Brain microvascular endothelial cell (primary cell): ENCODE results near the gene ACTL6A.

Source experiments
- DNase-seq: peaks from one replicate; pipeline ENCODE4 v3.0.0-alpha.2; 2020
- H3K27ac ChIP-seq: fragments of 250-450 bp; sonication (Bioruptor Pico); 2 replicates; pipeline ENCODE4 v1.5.1; 2020; ENCODE audit warnings: mild to moderate bottlenecking, moderate library complexity
- H3K27me3 ChIP-seq: fragments of 250-450 bp; sonication (Bioruptor Pico); replicated peaks from 2 replicates; pipeline ENCODE4 v1.5.1; 2020; ENCODE audit warnings: mild to moderate bottlenecking
- H3K36me3 ChIP-seq: fragments of 250-450 bp; sonication (Bioruptor Pico); replicated peaks from 2 replicates; pipeline ENCODE4 v1.5.1; 2020; ENCODE audit warnings: mild to moderate bottlenecking
- H3K4me3 ChIP-seq: 2 replicates; pipeline ENCODE4 v1.5.1; 2011; ENCODE audit warnings: low read depth, mild to moderate bottlenecking, control low read depth, low read length, moderate library complexity
- CTCF ChIP-seq: IDR thresholded peaks from 2 replicates; pipeline ENCODE4 v1.5.1; 2011; ENCODE audit warnings: low read depth, mild to moderate bottlenecking, moderate library complexity, low read length, control low read depth, inconsistent platforms; ENCODE audit errors: missing control alignments
- in situ Hi-C: cut with HindIII; loops from 2 replicates; pipeline ENCODE4 v1.10.0; 2017; ENCODE audit warnings: low sequenced_read_pairs, low pct_ligation_motif_present

ACTL6A gene

GRCh38 chr3:179531576-179531975, 31.1 kb upstream of the ACTL6A start:
- Histone ChIP-seq H3K27ac (no peak overlapping the region), H3K27me3 (no peaks in the 10 kb centered on the region), H3K36me3 (no peaks in the 10 kb centered on the region), H3K4me3 (no peak overlapping the region)
- in situ Hi-C loops = no loop called here
- no peak for TF ChIP-seq CTCF
- no peak for DNase-seq

GRCh38 chr3:179533274-179533673, 29.5 kb upstream of the ACTL6A start:
- no peak overlapping the region for H3K27ac ChIP-seq
- H3K27me3 ChIP-seq = no peaks in the 10 kb centered on the region
- H3K36me3 ChIP-seq = no peaks in the 10 kb centered on the region
- TF ChIP-seq CTCF = no peak
- DNase-seq = no peak
- in situ Hi-C loops = no loop called here
- no peak overlapping the region for H3K4me3 ChIP-seq

- DNase-seq = no peak
- Histone ChIP-seq H3K4me3 (no peak overlapping the region), H3K27ac (no peak overlapping the region), H3K27me3 (no peaks in the 10 kb centered on the region), H3K36me3 (no peaks in the 10 kb centered on the region)
- in situ Hi-C loops = no loop called here
- TF ChIP-seq CTCF = no peak
These were observed 26.5 kb upstream of the ACTL6A start for GRCh38 chr3:179536256-179536655.

- DNase-seq = no peak
- in situ Hi-C loops = no loop called here
- H3K4me3 ChIP-seq = no peak overlapping the region
- H3K27ac ChIP-seq = no peak overlapping the region
- no peaks in the 10 kb centered on the region for H3K36me3 ChIP-seq
- TF ChIP-seq CTCF = no peak
- H3K27me3 ChIP-seq = no peaks in the 10 kb centered on the region
These were observed 21.6 kb upstream of the ACTL6A start for GRCh38 chr3:179541094-179541493.

GRCh38 chr3:179541596-179541995, 21.1 kb upstream of the ACTL6A start:
- no peaks in the 10 kb centered on the region for H3K36me3 ChIP-seq
- no peak for DNase-seq
- no peak overlapping the region for H3K4me3 ChIP-seq
- TF ChIP-seq CTCF = no peak
- no peaks in the 10 kb centered on the region for H3K27me3 ChIP-seq
- in situ Hi-C loops = no loop called here
- H3K27ac ChIP-seq = no peak overlapping the region

GRCh38 chr3:179542375-179542774, 20.4 kb upstream of the ACTL6A start:
- DNase-seq = no peak
- no peak overlapping the region for H3K27ac ChIP-seq
- TF ChIP-seq CTCF = no peak
- H3K4me3 ChIP-seq = no peak overlapping the region
- no peaks in the 10 kb centered on the region for H3K27me3 ChIP-seq
- H3K36me3 ChIP-seq = no peaks in the 10 kb centered on the region
- in situ Hi-C loops = no loop called here
